ENCODE data around the gene HK3. TPM values are rescaled to one million over a fixed set of nuclear protein-coding genes. Genes with fewer than 3 reads are reported as not detected.
A peak's percentile ranks its signal among the peaks of the same experiment; 100 is the strongest.

Gene HK3
- total and polyA plus RNA-seq, 2 of the 8 experiments (the other 6 are each of a cell fraction or from before 2014, with no cell fraction given), result not detected

- TF ChIP-seq TAF1 (IDR thresholded peaks at IDR 0.05; ENCODE audit: low read depth, low read length) (0 out of 2 replicates have a peak, but pooled peaks have one; percentile 33), CTBP2 (IDR thresholded peaks at IDR 0.05; ENCODE audit: borderline replicate concordance, insufficient read depth, insufficient read length, low read length) (no peak), SP4 (IDR thresholded peaks at IDR 0.05; ENCODE audit: low read length) (no peak), KDM5A (IDR thresholded peaks at IDR 0.05; ENCODE audit: low read length) (no peak), BCL11A (IDR thresholded peaks at IDR 0.05; ENCODE audit: low read depth in 2 of 2, low read length in 2 of 2) (no peak), TCF12 (IDR thresholded peaks at IDR 0.05; ENCODE audit: low read depth, low read length) (no peak), SP1 (IDR thresholded peaks at IDR 0.05; ENCODE audit: low read depth, low read length) (peak; percentile 53; the same call in 1 of the 2 replicates), YY1 (IDR thresholded peaks at IDR 0.05; ENCODE audit: low read depth, low read length) (no peak), NANOG (IDR thresholded peaks at IDR 0.05; ENCODE audit: insufficient read depth, low read depth, low read length, poor library complexity, severe bottlenecking) (peak; percentile 87), ATF3 (IDR thresholded peaks at IDR 0.05; ENCODE audit: insufficient read depth, low read depth, low read length) (no peak), ASH2L (IDR thresholded peaks at IDR 0.05; ENCODE audit: low read length) (no peak), CTCF (IDR thresholded peaks at IDR 0.05; ENCODE audit: control extremely low read depth in 1 of 3, insufficient read depth in 1 of 3, low read depth in 1 of 3, low read length in 3 of 3) (no peak), SUZ12 (IDR thresholded peaks at IDR 0.05; ENCODE audit: low read length) (no peak), ZNF274 (IDR thresholded peaks at IDR 0.05; ENCODE audit: borderline replicate concordance, extremely low read depth, low read length) (no peak), POLR2A (IDR thresholded peaks at IDR 0.05; ENCODE audit: control extremely low read depth in 1 of 2, low read depth in 2 of 2, low read length in 2 of 2) (no peak), POLR2AphosphoS5 (IDR thresholded peaks at IDR 0.05; ENCODE audit: low read depth, low read length) (no peak), POU5F1 (IDR thresholded peaks at IDR 0.05; ENCODE audit: low read depth, low read length) (peak; percentile 48; the same call in 1 of the 2 replicates), HDAC2 (IDR thresholded peaks at IDR 0.05; ENCODE audit: borderline replicate concordance in 1 of 2, low read depth in 2 of 2, low read length in 2 of 2) (0 out of 4 replicates have a peak, but pooled peaks of 1 of the 2 experiments have one; percentile 17), RXRA (IDR thresholded peaks at IDR 0.05; ENCODE audit: insufficient read depth, low read depth, low read length) (no peak), PHF8 (conservative IDR thresholded peaks at IDR 0.05; ENCODE audit: low read depth, low read length) (no peak), TEAD4 (IDR thresholded peaks at IDR 0.05; ENCODE audit: low read depth, low read length) (no peak), CBX5 (IDR thresholded peaks at IDR 0.05; ENCODE audit: low read depth, low read length) (no peak)
Observed at GRCh38 chr5:176943816-176944215, 44.7 kb upstream of the HK3 start (continued).

Measured in H1 (cell line).